GM21529 (cell line): ENCODE measurements around the gene CABP7.

Source experiments
- ATAC-seq: cut with Tn5 transposase; IDR thresholded peaks from one replicate; pipeline ENCODE4 v1.9.1; 2021; ENCODE audit not compliant: unreplicated experiment

The CABP7 gene

GRCh38 chr22:29702000-29702930 is 17.5 kb upstream of the CABP7 start:
- ATAC-seq: no peak

GRCh38 chr22:29702931-29703501 is 16.8 kb upstream of the CABP7 start:
- ATAC-seq: no peak

DNA sequence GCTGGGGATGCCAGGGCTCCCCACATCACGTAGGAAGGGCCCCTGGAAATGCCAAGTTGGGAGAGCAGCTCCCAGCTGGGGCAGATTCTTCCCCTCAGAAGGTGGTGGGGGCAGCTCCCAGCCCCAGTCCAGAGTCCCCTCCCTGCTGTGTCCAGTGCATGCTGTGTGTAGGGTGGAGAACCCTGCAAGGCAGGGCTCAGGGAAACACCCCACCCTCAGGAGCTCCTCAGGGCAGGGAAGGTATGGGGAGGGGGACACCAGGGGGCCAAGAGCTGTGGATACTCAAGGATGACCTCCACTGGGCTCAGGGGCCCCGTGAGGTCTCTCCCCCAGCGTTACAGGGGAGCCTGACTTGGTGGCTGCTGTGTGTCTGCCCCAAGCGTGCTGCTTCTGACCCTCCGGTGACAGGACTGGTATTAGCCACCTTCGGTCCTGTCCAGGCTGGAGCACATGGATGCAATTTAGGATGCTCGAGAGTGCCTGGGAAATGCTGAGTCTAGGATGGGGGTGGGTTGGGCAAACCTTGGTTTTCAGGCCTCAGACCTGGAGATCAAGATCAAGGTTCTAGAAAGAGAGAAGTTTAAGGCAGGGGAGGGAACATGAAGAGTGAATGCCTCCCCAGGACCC is 16.1 kb upstream of the CABP7 start:
- ATAC-seq: no peak

- no peak for ATAC-seq
These were observed 15.1 kb upstream of the CABP7 start for GRCh38 chr22:29704528-29705285.

DNA sequence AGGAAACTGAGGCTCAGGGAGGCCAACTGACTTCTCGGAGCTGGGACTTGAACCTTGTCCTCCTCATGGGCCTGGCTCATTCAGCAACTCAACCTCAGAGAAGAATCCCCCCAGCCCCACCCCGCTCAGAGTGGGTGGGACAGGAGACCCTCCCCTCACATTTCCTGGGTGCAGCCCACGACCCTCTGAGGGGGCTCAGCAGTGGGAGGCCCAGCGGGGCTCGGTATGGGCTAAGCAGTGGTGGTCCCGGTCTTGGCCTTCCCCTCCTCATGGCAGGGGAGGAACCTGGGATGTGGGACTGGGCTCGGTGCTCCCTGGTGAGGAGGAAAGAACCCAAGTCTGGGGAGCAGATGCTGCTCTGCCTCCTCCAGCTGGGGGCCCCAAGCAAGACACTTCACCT is 14.2 kb upstream of the CABP7 start:
- no peak for ATAC-seq

GRCh38 chr22:29706486-29706885 is 13.3 kb upstream of the CABP7 start:
- no peak for ATAC-seq

DNA sequence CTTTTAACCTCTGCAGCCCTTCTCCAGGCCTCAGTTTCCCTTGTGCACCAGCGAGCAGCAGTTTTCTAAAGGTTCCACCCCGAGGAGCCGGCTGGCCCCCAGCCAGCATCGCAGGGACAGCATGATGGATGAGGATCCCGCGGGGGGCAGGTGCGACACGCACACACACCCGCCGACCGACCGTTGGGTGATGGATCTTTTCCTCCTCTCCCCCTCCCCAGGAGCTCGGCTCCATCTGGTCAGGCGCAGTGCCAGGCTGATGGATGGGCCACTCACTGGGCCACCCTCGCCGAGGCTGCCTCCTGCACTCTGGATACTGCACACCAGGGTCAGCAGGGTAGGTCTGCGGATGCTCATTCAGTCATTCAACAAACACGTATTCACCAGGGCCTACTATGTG is 12.8 kb upstream of the CABP7 start:
- ATAC-seq: no peak

GRCh38 chr22:29707471-29707870 is 12.3 kb upstream of the CABP7 start:
- no peak for ATAC-seq

DNA sequence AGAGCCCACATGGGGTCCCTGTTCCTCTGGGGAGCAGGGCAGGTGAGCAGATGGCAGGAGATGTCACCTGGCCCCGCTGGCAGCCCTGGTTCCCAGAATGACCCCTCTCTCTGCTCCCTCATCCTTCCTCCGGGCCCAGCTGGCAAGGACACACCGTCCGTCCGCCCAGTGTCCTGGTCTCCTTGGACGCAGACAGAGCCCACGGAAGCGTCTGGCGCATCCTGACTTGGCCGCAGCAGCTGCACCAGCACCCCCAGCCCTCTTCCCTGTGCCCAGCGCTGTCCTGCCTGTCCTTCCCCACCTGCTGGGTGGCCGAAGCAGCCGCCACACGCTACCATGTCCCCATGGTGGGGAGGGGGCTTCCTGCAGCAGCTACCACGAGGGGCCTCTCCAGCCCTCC is 9.6 kb upstream of the CABP7 start:
- no peak for ATAC-seq

DNA sequence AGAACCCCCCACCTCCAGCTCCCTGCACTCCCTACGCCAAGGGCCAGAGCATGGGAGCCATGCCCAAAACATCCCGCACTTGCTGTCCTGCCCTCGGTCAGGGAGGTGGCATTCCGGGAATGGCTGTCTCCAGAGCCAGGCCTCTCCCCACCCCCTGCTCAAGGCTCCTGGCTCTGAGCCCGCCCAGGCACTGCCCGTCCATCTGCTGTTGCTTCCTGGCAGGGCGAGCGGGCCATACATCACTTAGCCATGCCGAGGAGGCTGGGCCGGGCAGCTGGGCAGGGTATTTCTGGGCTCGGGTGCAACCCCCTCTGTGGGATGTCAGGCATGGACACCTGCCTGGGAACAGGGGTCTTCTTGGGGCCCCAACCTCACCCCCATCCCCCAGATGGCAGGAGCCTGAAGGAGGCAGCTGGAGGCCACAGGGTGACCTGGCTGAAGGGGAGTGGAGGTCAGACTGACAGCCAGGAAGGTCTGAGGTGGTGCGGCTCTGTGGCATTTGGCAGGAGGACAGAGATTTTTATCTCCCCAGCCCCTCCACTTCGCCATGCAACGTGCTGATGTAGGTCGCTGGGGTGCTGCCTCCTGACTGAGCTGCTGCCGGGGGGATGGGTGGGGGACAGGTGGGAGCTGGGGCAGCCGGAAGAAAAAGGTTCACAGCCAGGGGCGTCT is 8.7 kb upstream of the CABP7 start:
- ATAC-seq: no peak

DNA sequence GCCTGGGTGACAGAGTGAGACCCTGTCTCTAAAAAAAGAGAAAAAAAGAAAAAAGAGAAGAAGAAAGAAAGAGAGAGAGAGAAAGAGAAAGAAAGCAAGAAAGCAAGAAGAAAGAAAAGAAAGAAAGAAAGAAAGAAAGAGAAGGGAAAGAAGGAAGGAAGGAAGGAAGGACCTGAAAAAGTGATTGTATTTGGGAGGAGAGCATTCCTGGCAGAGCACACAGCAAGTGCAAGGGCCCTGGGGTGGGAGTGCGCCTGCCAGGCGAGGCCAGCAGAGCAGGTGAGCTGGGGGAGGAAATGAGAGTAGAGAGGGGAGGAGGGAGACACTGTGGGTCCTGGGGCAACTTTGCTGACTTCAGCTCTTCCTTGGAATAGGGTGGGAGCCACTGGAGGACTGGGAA is 7.7 kb upstream of the CABP7 start:
- no peak for ATAC-seq

DNA sequence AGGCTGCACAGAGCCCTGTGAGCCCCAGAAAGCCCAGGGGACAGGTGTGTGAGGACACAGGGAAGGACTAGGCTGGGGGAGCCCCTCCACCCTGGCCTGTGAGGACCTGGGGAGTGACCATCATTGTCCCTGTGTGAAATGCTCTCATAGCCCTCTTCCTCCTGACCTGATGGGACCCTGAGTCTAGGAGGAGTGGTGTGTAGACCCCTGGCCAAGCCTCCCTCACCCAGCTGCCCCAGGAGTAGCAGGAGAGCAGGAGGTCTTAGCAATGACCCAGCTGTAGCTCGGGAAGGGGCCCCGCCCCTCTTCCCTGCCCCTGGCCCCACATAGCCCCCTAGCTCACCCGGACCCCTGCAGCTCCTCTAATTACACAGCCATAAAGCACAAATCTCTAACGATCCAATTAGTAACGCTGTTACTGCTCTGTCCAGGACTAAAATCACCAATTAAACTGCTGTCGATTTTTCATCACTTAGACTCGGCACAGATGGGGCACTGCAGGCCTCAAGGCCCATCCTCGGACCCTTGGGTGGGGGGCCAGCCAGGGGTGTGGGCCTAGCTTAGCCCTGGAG is 6.6 kb upstream of the CABP7 start:
- no peak for ATAC-seq

DNA sequence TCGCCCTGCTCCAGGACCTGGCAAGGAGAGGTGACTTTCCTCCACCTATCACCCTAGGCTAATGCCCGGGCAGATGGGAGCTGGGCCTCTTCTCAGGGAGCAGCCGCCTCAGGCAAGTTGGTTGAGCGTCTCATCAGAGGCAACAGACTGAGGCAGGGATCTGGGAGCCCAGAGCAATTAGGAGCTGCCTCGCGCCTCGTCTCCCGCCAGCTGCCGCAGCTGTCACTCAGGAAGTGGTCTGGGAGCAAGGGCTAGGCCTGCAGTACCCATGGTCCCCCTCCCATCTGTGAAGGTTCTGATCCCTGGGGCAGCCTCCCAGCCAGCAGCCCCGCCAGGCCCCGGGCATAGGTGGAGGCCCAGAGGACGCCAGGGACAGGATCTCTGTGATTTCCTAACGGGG is 4.6 kb upstream of the CABP7 start:
- no peak for ATAC-seq

- ATAC-seq: no peak
These were observed 4.1 kb upstream of the CABP7 start for GRCh38 chr22:29715705-29716104.

DNA sequence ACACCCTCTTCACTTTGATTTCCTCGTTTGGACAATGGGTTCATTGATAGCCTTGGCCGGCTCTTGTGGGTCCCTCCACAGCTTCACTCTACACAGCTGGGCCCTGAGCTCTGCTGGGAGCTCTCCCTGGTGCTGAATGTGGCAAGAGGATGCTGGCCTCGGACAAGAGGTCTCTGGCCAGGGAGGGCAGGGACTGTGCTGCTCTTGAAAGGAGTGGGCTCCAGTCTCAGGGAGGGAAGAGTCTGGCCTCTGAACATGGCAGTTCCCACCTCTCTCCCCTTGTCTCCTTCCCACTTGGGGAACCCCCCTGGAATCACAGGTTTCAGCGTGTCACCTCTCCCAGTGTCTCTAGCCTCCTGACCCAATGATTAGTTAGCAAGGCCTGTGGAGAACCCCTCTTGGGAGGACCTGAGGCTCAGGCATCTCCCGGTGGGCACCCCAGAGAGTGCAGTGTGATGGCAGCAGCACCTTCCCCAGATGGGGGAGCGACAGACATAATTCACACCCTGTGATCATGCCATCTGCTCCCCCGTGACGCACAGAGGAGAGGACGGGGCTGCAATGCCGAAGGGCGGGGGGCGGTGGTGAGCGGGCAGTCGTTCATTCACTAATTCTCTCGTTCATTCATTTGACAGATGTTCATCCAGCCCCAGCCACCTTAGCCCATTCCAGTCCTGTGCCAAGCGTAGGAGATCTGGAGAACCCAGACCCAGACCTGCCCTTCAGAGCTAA is 2.8 kb upstream of the CABP7 start:
- ATAC-seq: no peak

DNA sequence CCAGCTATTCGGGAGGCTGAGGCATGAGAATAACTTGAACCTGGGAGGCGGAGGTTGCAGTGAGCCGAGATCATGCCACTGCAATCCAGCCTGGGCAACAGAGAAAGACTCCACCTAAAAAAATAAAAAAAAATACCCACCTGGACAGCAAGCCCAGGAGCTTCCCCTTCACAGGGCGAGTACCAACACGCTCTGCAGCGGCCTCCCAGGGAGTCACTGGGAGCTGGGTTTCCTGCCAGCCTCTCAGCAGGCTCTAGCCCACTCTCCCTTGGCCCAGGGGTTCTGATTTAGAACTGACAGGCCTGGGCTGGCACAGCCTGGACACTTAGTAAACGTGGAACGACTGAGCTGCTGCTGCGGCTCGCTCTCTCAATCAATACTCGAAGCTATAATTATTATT is 2.0 kb upstream of the CABP7 start:
- ATAC-seq: no peak

DNA sequence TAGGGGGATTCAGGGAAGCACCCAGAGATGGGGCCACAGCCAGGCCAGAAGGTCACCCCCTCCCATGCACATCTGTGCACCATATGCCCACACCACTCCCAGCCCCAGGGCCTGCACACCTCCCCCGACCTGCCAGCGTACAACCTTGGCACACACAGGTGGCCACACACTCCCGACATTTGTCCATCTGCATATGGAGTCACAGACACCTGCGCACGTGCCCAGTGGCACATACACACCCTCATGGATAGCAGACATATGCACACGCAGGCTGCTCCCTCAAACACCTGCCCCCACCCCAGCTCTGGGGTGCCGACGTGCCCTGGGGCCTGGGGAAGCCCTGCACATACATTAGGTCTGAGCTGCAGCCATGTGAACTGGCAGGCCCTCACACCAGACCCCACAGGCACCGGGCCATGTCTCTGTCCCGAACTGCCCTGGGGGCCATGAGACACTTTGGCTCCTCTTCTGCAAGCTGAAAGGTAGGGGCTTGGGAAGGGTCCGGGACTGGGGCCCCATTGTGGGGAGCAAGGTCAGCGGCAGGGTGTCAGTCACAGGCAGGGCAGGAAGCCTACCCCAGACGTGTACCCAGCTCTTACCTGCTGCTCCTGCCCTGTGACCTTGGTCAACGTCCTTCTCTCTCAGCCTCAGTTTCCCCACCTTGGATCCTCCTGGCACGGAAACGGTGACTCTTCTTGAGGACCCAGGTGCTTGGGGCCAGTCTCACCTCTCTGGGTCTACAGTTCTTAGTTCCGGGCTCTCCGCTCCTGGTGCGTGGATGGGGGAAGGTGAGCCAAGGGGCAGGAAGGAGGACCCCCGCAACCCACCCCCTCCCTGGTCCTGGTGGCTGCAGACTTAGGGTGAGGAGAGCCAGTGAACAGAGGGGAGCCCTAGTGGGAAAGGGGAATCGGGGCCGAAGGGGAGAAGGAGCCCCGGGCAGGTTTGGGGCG is 579 bp upstream of the CABP7 start:
- no peak for ATAC-seq

DNA sequence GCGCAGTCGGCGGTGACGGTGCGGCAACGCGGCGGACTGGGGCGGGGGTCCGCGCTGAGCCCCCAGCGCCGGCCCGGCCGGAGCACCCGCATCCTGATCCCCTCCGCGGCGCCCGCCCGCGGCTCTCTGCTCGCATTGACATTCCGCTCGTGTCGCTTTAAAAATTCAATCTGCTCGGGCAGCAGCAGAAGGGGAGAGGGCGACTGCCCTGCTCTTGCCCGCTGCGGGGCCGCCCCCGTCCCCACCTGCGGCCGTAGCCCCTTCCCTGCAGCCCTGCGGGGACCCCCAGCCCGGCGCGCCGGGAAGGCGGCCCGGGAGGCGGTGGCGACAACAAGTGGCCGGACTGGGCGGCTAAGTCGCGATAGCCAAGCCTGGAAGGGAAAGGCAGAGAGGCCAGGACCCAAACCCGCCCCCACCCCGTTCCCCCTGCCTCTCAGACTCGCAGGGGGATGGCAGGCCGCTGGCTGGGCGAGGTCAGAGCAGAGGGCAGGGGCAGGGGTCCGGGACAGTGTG is 1.1 kb downstream of the CABP7 start:
- no peak for ATAC-seq

DNA sequence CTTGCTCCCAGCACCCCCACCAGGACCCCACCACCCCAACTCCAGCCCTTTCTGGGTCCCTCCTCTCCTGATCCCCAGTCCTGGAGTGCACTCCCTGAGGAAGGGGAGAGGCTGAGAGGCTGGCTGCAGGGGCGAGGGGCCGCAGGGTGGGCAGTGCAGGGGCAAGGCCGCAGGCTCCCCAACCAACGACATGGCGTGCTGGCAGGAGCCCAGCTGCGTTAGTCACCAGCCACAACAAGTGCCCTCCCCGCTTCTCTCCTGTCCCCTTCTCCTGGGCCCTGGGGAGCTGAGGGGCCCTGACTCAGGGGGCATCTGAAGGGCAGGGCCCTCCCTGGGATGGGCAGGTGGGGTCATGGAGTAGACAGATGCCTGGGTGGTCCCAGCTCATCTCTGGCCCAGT is 2.3 kb downstream of the CABP7 start:
- ATAC-seq: no peak
